Inferior parietal cortex (tissue), 1 donor: Measurements from ENCODE around the gene GGA2.
"Not testable (repeated sequence)": the region's sequence is repeated elsewhere in the genome, so short reads cannot be mapped to it uniquely, and the experiment has no call there.

Experiments used
- DNase-seq: peaks from one replicate; pipeline ENCODE4 v3.0.0-alpha.2; 2016; ENCODE audit errors: extremely low spot score

Gene GGA2

GRCh38 chr16:23510164-23510914 is at the start of gene GGA2:
TSS of gene GGA2 (minus strand) at chr16:23510494. CDS start at chr16:23510411, 83 bp downstream.
- DNase-seq = peak; percentile 74

GRCh38 chr16:23557779-23558702 is 47.7 kb upstream of the GGA2 start:
- DNase-seq = no peak

- peak; percentile 96 for DNase-seq
Measured at GRCh38 chr16:23556881-23557778, 46.8 kb upstream of the GGA2 start, which contains the start of the genes EARS2 and UBFD1. TSS of gene EARS2 (minus strand) at chr16:23557350. CDS start at chr16:23557343, 7 bp downstream. TSS of gene UBFD1 (plus strand) at chr16:23557727. CDS start at chr16:23557743, 16 bp downstream.

GRCh38 chr16:23554536-23554935 is 44.2 kb upstream of the GGA2 start:
- DNase-seq = no peak

- DNase-seq = no peak
Measured at GRCh38 chr16:23552161-23552560, 41.9 kb upstream of the GGA2 start.

GRCh38 chr16:23549938-23550337 is 39.6 kb upstream of the GGA2 start:
- no peak for DNase-seq

GRCh38 chr16:23544436-23544835 is 34.1 kb upstream of the GGA2 start:
- no peak for DNase-seq

- DNase-seq = not testable (repeated sequence)
Measured at GRCh38 chr16:23540817-23541178, 30.5 kb upstream of the GGA2 start.

- DNase-seq = no peak
Measured at GRCh38 chr16:23539984-23540816, 29.9 kb upstream of the GGA2 start.

- DNase-seq = no peak
Measured at GRCh38 chr16:23538919-23539278, 28.6 kb upstream of the GGA2 start.

GRCh38 chr16:23537390-23537789 is 27.1 kb upstream of the GGA2 start:
- DNase-seq = no peak

- DNase-seq = no peak
Measured at GRCh38 chr16:23535901-23536300, 25.6 kb upstream of the GGA2 start.

- no peak for DNase-seq
Measured at GRCh38 chr16:23534868-23535860, 24.9 kb upstream of the GGA2 start.

- DNase-seq = no peak
Measured at GRCh38 chr16:23532448-23532847, 22.2 kb upstream of the GGA2 start.

- no peak for DNase-seq
Measured at GRCh38 chr16:23530062-23530461, 19.8 kb upstream of the GGA2 start.

GRCh38 chr16:23528644-23529310 is 18.5 kb upstream of the GGA2 start:
- DNase-seq = no peak

- no peak for DNase-seq
Measured at GRCh38 chr16:23527961-23528643, 17.8 kb upstream of the GGA2 start.

GRCh38 chr16:23524886-23525285 is 14.6 kb upstream of the GGA2 start:
- DNase-seq = no peak
